ENCODE measurements around the gene NACA2.
A peak's percentile ranks its signal among the peaks of the same experiment; 100 is the strongest.
"Not testable (repeated sequence)": the region's sequence is repeated elsewhere in the genome, so short reads cannot be mapped to it uniquely, and the experiment has no call there.

The NACA2 gene

GRCh38 chr17:61579961-61580360, 11.1 kb downstream of the NACA2 start:
- no peak for DNase-seq (ENCODE audit: low read depth)
- TF ChIP-seq CTCF (IDR thresholded peaks at IDR 0.05; ENCODE audit: insufficient read depth, low read depth, low read length, missing control alignments): peak; percentile 12
- no peak overlapping the region for H3K4me3 ChIP-seq (ENCODE audit: low read length)

GRCh38 chr17:61579347-61579746, 11.7 kb downstream of the NACA2 start:
- TF ChIP-seq CTCF (IDR thresholded peaks at IDR 0.05; ENCODE audit: insufficient read depth, low read depth, low read length, missing control alignments): no peak
- no peak for DNase-seq (ENCODE audit: low read depth)
- no peak overlapping the region for H3K4me3 ChIP-seq (ENCODE audit: low read length)

GRCh38 chr17:61578645-61579044, 12.4 kb downstream of the NACA2 start:
- no peak overlapping the region for H3K4me3 ChIP-seq (ENCODE audit: low read length)
- no peak for DNase-seq (ENCODE audit: low read depth)

GRCh38 chr17:61575983-61576382, 15.0 kb downstream of the NACA2 start:
- TF ChIP-seq CTCF (IDR thresholded peaks at IDR 0.05; ENCODE audit: insufficient read depth, low read depth, low read length, missing control alignments): no peak
- no peak overlapping the region for H3K4me3 ChIP-seq (ENCODE audit: low read length)
- no peak for DNase-seq (ENCODE audit: low read depth)

More at GRCh38 chr17:61578645-61579044, 12.4 kb downstream of the NACA2 start:
- TF ChIP-seq CTCF (IDR thresholded peaks at IDR 0.05; ENCODE audit: insufficient read depth, low read depth, low read length, missing control alignments): no peak

- no peak overlapping the region for H3K4me3 ChIP-seq (ENCODE audit: low read length)
- no peak for TF ChIP-seq CTCF (IDR thresholded peaks at IDR 0.05; ENCODE audit: insufficient read depth, low read depth, low read length, missing control alignments)
- no peak for DNase-seq (ENCODE audit: low read depth)
These were observed 15.6 kb downstream of the NACA2 start for GRCh38 chr17:61575352-61575975.

- TF ChIP-seq CTCF (IDR thresholded peaks at IDR 0.05; ENCODE audit: insufficient read depth, low read depth, low read length, missing control alignments): peak; percentile 47
- H3K4me3 ChIP-seq (ENCODE audit: low read length): no peak overlapping the region
- DNase-seq (ENCODE audit: low read depth): peak; percentile 70
These were observed 16.3 kb downstream of the NACA2 start for GRCh38 chr17:61574542-61575351.

- not testable (repeated sequence) for DNase-seq (ENCODE audit: low read depth); H3K4me3 ChIP-seq (ENCODE audit: low read length)
These were observed 18.5 kb downstream of the NACA2 start for GRCh38 chr17:61572547-61572946.

All from epithelial cell of esophagus (primary cell).